H9 (cell line): Measurements from ENCODE around the gene LY6G5B. TPM values are rescaled to one million over a fixed set of nuclear protein-coding genes. Genes with fewer than 3 reads are reported as not detected.
A peak's percentile ranks its signal among the peaks of the same experiment; 100 is the strongest.

ENCODE experiments used
- DNase-seq: peaks from one replicate; pipeline ENCODE4 v3.0.0-alpha.2; 2017
- H2AFZ ChIP-seq: one replicate; pipeline ENCODE4 v1.6.1; 2013; ENCODE audit warnings: mild to moderate bottlenecking, low read length, control low read depth, moderate library complexity
- H2AK5ac ChIP-seq: 2 replicates; pipeline ENCODE4 v1.6.1; 2013; ENCODE audit warnings: low read length, control low read depth, mixed read lengths; ENCODE audit not compliant: insufficient read length
- H2BK120ac ChIP-seq: one replicate; pipeline ENCODE4 v1.6.1; 2013; ENCODE audit warnings: low read depth, mild to moderate bottlenecking, low read length, control low read depth, inconsistent platforms; ENCODE audit not compliant: poor library complexity, severe bottlenecking
- H2BK12ac ChIP-seq: 2 replicates; pipeline ENCODE4 v1.6.1; 2013; ENCODE audit warnings: low read length, control low read depth, mixed read lengths, low read depth; ENCODE audit not compliant: insufficient read length
- H2BK15ac ChIP-seq: 2 replicates; pipeline ENCODE4 v1.6.1; 2013; ENCODE audit warnings: low read depth, low read length, control low read depth
- H2BK20ac ChIP-seq: one replicate; pipeline ENCODE4 v1.6.1; 2013; ENCODE audit warnings: low read depth, mild to moderate bottlenecking, low read length, control low read depth, inconsistent platforms; ENCODE audit not compliant: poor library complexity, severe bottlenecking
- H2BK5ac ChIP-seq: 2 replicates; pipeline ENCODE4 v1.6.1; 2013; ENCODE audit warnings: low read length, control low read depth, mixed read lengths; ENCODE audit not compliant: insufficient read length
- H3K14ac ChIP-seq: 2 replicates; pipeline ENCODE4 v1.6.1; 2013; ENCODE audit warnings: low read length, control low read depth; ENCODE audit not compliant: insufficient read depth
- H3K18ac ChIP-seq: 2 replicates; pipeline ENCODE4 v1.6.1; 2013; ENCODE audit warnings: low read depth, mild to moderate bottlenecking, mixed read lengths, low read length, control low read depth; ENCODE audit not compliant: insufficient read length
- H3K23ac ChIP-seq: 2 replicates; pipeline ENCODE4 v1.6.1; 2013; ENCODE audit warnings: low read length, control low read depth, mixed read lengths, low read depth; ENCODE audit not compliant: insufficient read length
- H3K23me2 ChIP-seq: 2 replicates; pipeline ENCODE4 v1.6.1; 2013; ENCODE audit warnings: low read depth, mild to moderate bottlenecking, mixed read lengths, low read length, control low read depth; ENCODE audit not compliant: insufficient read length, poor library complexity, severe bottlenecking
- H3K27ac ChIP-seq: 2 replicates; pipeline ENCODE4 v1.5.1; 2013; ENCODE audit warnings: low read length, control low read depth, mixed read lengths, low read depth; ENCODE audit not compliant: insufficient read length
- H3K27me3 ChIP-seq: 2 replicates; pipeline ENCODE4 v1.6.1; 2013; ENCODE audit warnings: low read length, control low read depth, inconsistent platforms; ENCODE audit not compliant: insufficient read depth
- H3K4ac ChIP-seq: 2 replicates; pipeline ENCODE4 v1.6.1; 2013; ENCODE audit warnings: low read depth, mild to moderate bottlenecking, control low read depth, inconsistent platforms, low read length, moderate library complexity
- H3K4me1 ChIP-seq: 2 replicates; pipeline ENCODE4 v1.6.1; 2013; ENCODE audit warnings: low read length, control low read depth, inconsistent platforms; ENCODE audit not compliant: insufficient read depth
- H3K4me2 ChIP-seq: 2 replicates; pipeline ENCODE4 v1.6.1; 2013; ENCODE audit warnings: low read length, control low read depth, mixed read lengths; ENCODE audit not compliant: insufficient read length, insufficient read depth
- H3K56ac ChIP-seq: 2 replicates; pipeline ENCODE4 v1.6.1; 2013; ENCODE audit warnings: low read depth, mild to moderate bottlenecking, mixed read lengths, low read length, control low read depth; ENCODE audit not compliant: insufficient read length
- H3K79me1 ChIP-seq: 2 replicates; pipeline ENCODE4 v1.6.1; 2013; ENCODE audit warnings: low read depth, mild to moderate bottlenecking, moderate library complexity, low read length, control low read depth, inconsistent platforms; ENCODE audit not compliant: insufficient read depth, poor library complexity, severe bottlenecking
- H3K79me2 ChIP-seq: 2 replicates; pipeline ENCODE4 v1.6.1; 2013; ENCODE audit warnings: low read length, control low read depth, inconsistent platforms; ENCODE audit not compliant: insufficient read depth
- H3K9ac ChIP-seq: 2 replicates; pipeline ENCODE4 v1.6.1; 2013; ENCODE audit warnings: low read length, control low read depth, mixed read lengths; ENCODE audit not compliant: insufficient read length; ENCODE audit errors: extremely low read depth
- H3K9me3 ChIP-seq: one replicate; pipeline ENCODE4 v1.6.1; 2013; ENCODE audit warnings: low read depth, low read length, inconsistent platforms; ENCODE audit not compliant: control insufficient read depth
- H3T11ph ChIP-seq: one replicate; pipeline ENCODE4 v1.6.1; 2013; ENCODE audit warnings: mild to moderate bottlenecking, low read length, control low read depth, inconsistent platforms
- H4K20me1 ChIP-seq: one replicate; pipeline ENCODE4 v1.6.1; 2013; ENCODE audit not compliant: control insufficient read depth, insufficient read length, insufficient read depth
- H4K5ac ChIP-seq: 2 replicates; pipeline ENCODE4 v1.6.1; 2013; ENCODE audit warnings: low read depth, mild to moderate bottlenecking, mixed read lengths, low read length, control low read depth; ENCODE audit not compliant: insufficient read length
- H4K8ac ChIP-seq: replicated peaks from 2 replicates; pipeline ENCODE4 v1.6.1; 2013; ENCODE audit warnings: low read length, control low read depth, mixed read lengths, low read depth; ENCODE audit not compliant: insufficient read length
- H4K91ac ChIP-seq: 2 replicates; pipeline ENCODE4 v1.6.1; 2013; ENCODE audit warnings: low read depth, mild to moderate bottlenecking, moderate library complexity, mixed read lengths, low read length, control low read depth; ENCODE audit not compliant: insufficient read length
- H3K27ac Mint-ChIP-seq, 3 experiments: 2 replicates in 2 of 3; 3 replicates in 1 of 3; pipeline ENCODE4 v1.8.0; 2020 to 2021; ENCODE audit warnings: mixed read lengths in 3 of 3, mild to moderate bottlenecking in 1 of 3, moderate library complexity in 1 of 3
- H3K27me3 Mint-ChIP-seq: 2 replicates; pipeline ENCODE4 v1.8.0; 2021; ENCODE audit warnings: low read depth, mild to moderate bottlenecking, moderate library complexity, mixed read lengths
- H3K36me3 Mint-ChIP-seq, 3 experiments: 2 replicates in 2 of 3; 3 replicates in 1 of 3; pipeline ENCODE4 v1.8.0; 2020 to 2021; ENCODE audit warnings: low read depth in 3 of 3, mixed read lengths in 3 of 3; ENCODE audit not compliant: insufficient read depth in 1 of 3
- H3K4me1 Mint-ChIP-seq, 2 experiments: 2 replicates each; pipeline ENCODE4 v1.8.0; 2020; ENCODE audit warnings: mixed read lengths in 2 of 2
- H3K4me3 Mint-ChIP-seq, 2 experiments: 2 replicates in 1 of 2; 3 replicates in 1 of 2; pipeline ENCODE4 v1.8.0; 2020 to 2021; ENCODE audit warnings: mild to moderate bottlenecking in 2 of 2, mixed read lengths in 2 of 2, moderate library complexity in 1 of 2
- H3K9me3 Mint-ChIP-seq, 2 experiments: 2 replicates in 1 of 2; 3 replicates in 1 of 2; pipeline ENCODE4 v1.8.0; 2020; ENCODE audit warnings: mild to moderate bottlenecking in 2 of 2, mixed read lengths in 2 of 2, moderate library complexity in 1 of 2
- WGBS: extraction: QIAGEN DNeasy Blood & Tissue Kit; methylation state at CpG from one replicate; pipeline ENCODE4 v1.1.7; 2013; ENCODE audit warnings: missing lambda C conversion rate, low lambda C conversion rate, mixed read lengths; ENCODE audit not compliant: insufficient read length; ENCODE audit errors: extremely low coverage; 5-methylcytosine and 5-hydroxymethylcytosine counted together
- total RNA-seq: library from RNA; stranded (reverse); gene quantifications from 2 replicates; pipeline ENCODE4 v1.2.1, GENCODE V29; 2021
- TF ChIP-seq, protein P1 (sequence below): fragments of 200-600 bp; sonication (generic); conservative IDR thresholded peaks from 3 replicates; pipeline ENCODE4 v1.8.0; 2021; ENCODE audit warnings: antibody characterized with exemption, mild to moderate bottlenecking

The LY6G5B gene
- total RNA-seq, 1 experiment from 2014 or later = 21.6 TPM

DNA sequence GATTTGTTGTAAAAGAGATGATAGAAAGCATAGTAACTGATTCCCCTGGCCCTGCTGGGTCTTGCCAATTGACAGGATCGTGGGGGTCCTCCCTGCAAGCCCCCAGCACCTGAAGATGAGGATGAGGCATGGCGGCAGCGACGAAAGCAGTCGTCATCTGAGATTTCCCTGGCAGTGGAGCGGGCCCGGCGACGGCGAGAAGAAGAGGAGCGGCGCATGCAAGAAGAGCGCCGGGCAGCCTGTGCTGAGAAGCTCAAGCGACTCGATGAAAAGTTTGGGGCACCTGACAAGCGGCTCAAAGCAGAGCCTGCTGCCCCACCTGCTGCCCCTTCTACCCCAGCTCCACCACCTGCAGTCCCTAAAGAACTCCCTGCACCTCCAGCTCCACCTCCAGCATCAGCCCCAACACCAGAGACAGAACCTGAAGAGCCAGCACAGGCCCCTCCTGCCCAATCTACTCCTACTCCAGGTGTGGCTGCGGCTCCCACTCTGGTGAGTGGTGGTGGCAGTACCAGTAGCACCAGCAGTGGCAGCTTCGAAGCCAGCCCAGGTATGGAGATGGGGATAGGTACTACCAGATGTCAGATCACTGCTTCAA lies 42.0 kb upstream of the LY6G5B start:
- H3K4me1 Mint-ChIP-seq = peaks cover under 1 to 5% of the 10 kb centered on the region in 2 experiments
- no peak overlapping the region for H3K27ac ChIP-seq
- H3K27me3 ChIP-seq = no peaks in the 10 kb centered on the region
- peaks cover 3% of the 10 kb centered on the region for H3K79me1 ChIP-seq
- no peak overlapping the region for H2BK20ac ChIP-seq
- no peak for DNase-seq
- no peak overlapping the region; a peak in 1 of 5 replicates for H3K4me3 Mint-ChIP-seq
- H4K20me1 ChIP-seq = no peaks in the 10 kb centered on the region
- H3K36me3 Mint-ChIP-seq = peaks cover 87 to 100% (median 99%) of the 10 kb centered on the region in 3 experiments
- H3K79me2 ChIP-seq = peaks cover 3% of the 10 kb centered on the region; the same call in 1 of the 2 replicates
- H4K8ac ChIP-seq = no peak overlapping the region
- no peak overlapping the region for H4K5ac ChIP-seq
- no peak overlapping the region for H2BK12ac ChIP-seq
- H3K23me2 ChIP-seq = no peaks in the 10 kb centered on the region
- no peak overlapping the region for H3K56ac ChIP-seq
- no peak overlapping the region for H2AK5ac ChIP-seq
- H3K9me3 Mint-ChIP-seq = no peaks in the 10 kb centered on the region
- no peak overlapping the region for H3K9ac ChIP-seq
- H3K23ac ChIP-seq = no peak overlapping the region
- no peaks in the 10 kb centered on the region for H3K9me3 ChIP-seq
- TF ChIP-seq, protein P1, sequence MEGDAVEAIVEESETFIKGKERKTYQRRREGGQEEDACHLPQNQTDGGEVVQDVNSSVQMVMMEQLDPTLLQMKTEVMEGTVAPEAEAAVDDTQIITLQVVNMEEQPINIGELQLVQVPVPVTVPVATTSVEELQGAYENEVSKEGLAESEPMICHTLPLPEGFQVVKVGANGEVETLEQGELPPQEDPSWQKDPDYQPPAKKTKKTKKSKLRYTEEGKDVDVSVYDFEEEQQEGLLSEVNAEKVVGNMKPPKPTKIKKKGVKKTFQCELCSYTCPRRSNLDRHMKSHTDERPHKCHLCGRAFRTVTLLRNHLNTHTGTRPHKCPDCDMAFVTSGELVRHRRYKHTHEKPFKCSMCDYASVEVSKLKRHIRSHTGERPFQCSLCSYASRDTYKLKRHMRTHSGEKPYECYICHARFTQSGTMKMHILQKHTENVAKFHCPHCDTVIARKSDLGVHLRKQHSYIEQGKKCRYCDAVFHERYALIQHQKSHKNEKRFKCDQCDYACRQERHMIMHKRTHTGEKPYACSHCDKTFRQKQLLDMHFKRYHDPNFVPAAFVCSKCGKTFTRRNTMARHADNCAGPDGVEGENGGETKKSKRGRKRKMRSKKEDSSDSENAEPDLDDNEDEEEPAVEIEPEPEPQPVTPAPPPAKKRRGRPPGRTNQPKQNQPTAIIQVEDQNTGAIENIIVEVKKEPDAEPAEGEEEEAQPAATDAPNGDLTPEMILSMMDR = no peak
- no peak overlapping the region for H2AFZ ChIP-seq
- H3K4me2 ChIP-seq = no peak overlapping the region
- no peak overlapping the region for H2BK120ac ChIP-seq
- H3K27me3 Mint-ChIP-seq = no peaks in the 10 kb centered on the region; the same call in 1 of the 2 replicates
- H3K27ac Mint-ChIP-seq = peak overlapping the region; percentile 37 to 68 (median 41); a peak in 3 of 7 replicates
- H4K91ac ChIP-seq = no peak overlapping the region
- no peak overlapping the region for H3K4ac ChIP-seq
- no peak overlapping the region for H2BK5ac ChIP-seq
- no peak overlapping the region for H3T11ph ChIP-seq
- H3K14ac ChIP-seq = no peak overlapping the region
- H3K18ac ChIP-seq = no peak overlapping the region
- H2BK15ac ChIP-seq = no peak overlapping the region
- WGBS = no CpG with 5 or more reads among the region's 19 CpGs
- H3K4me1 ChIP-seq = no peaks in the 10 kb centered on the region
